ENCODE measurements around the gene CRYBB2.
"Not testable (repeated sequence)": the region's sequence is repeated elsewhere in the genome, so short reads cannot be mapped to it uniquely, and the experiment has no call there.

CRYBB2 gene

DNA sequence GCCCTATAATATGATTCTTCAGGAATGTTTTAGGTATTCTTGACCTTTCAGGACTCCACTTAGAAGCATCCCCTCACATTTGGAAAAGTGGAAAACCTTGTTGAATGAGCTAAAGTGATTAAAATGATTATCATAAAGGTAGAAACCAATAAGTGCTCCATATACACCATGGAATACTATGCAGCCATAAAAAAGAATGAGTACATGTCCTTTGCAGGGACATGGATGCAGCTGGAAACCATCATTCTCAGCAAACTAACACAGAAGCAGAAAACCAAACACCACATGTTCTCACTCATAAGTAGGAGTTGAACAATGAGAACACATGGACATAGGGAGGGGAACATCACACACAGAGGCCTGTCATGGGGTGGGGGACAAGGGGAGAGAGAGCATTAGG, 14.3 kb downstream of the CRYBB2 start:
- not testable (repeated sequence) for H3K4me1 ChIP-seq (ENCODE audit: control insufficient read depth, insufficient read depth, low read length, poor library complexity, severe bottlenecking); H3K27ac ChIP-seq (ENCODE audit: low read depth, low read length, severe bottlenecking); H3K9me3 ChIP-seq (ENCODE audit: control insufficient read depth, low read length); H3K36me3 ChIP-seq (ENCODE audit: control insufficient read depth, insufficient read depth, low read length); H3K4me3 ChIP-seq (ENCODE audit: extremely low read depth, insufficient read depth, low read length, poor library complexity, severe bottlenecking)

DNA sequence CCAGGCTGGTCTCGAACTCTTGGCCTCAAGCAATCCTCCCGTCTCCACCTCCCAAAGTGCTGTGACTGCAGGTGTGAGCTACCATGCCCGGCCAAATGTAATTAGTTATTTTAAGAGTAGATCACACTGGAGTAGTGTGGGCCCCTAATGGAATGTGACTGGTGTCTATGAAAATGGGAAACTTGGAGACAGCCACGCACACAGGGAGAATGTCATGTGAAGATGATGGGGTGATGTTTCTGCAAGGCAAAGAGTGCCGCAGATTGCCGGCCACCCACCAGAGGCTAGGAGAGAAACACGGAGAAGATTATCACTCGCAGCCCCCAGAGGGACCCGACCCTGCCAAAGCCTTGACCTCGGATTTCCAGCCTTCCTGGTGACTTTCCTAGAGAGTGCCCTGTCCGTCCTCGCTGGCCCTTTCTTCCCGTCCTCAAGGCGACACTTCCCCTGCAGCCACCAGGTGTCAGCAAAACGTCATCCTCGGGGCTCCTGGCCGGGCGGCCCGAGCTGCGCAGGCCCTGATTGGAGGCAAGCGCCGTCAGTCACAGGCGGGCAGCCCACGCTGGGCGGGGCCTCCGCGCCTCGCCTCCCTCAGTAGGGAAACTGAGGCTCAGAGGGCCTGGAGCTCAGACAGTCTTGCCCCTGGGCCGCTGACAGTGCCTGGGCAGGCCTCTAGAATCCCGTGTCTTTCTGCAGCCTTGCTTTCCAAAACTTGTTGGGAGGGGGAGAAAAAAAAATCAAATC, 16.3 kb downstream of the CRYBB2 start:
- H3K36me3 ChIP-seq (ENCODE audit: control insufficient read depth, insufficient read depth, low read length): no peaks in the 10 kb centered on the region
- WGBS, 2 experiments (ENCODE audit: insufficient coverage in 2 of 2): 11 to 16% methylated on average over 19 to 26 of the region's 30 CpGs
- no peaks in the 10 kb centered on the region for H3K4me1 ChIP-seq (ENCODE audit: control insufficient read depth, insufficient read depth, low read length, poor library complexity, severe bottlenecking)
- no peak overlapping the region for H3K4me3 ChIP-seq (ENCODE audit: extremely low read depth, insufficient read depth, low read length, poor library complexity, severe bottlenecking)
- H3K9me3 ChIP-seq (ENCODE audit: control insufficient read depth, low read length): no peaks in the 10 kb centered on the region
- no peak overlapping the region for H3K27ac ChIP-seq (ENCODE audit: low read depth, low read length, severe bottlenecking)

DNA sequence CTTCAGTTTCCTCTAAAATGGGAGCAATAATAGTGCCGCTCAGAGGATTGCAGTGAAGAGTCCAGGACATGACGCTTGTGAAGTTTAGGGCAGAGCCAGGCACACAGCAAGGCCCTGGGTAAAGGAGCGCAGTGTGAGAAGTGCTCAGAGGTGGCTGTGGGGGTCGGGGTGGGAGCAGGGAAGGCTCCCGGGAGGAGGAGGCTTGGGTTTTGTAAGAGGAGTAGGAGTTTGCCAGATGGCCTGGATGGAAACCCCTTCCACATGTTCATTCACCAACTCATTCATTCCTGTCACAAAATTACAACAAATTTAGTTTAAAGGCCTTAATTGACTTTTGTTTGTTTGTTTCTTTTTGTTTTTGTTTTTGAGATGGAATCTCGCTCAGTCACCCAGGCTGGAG, 17.0 kb downstream of the CRYBB2 start:
- WGBS, 2 experiments (ENCODE audit: insufficient coverage in 2 of 2): 92 to 100% methylated on average over 2 to 4 of the region's 6 CpGs
- no peaks in the 10 kb centered on the region for H3K4me1 ChIP-seq (ENCODE audit: control insufficient read depth, insufficient read depth, low read length, poor library complexity, severe bottlenecking)
- no peak overlapping the region for H3K4me3 ChIP-seq (ENCODE audit: extremely low read depth, insufficient read depth, low read length, poor library complexity, severe bottlenecking)
- no peaks in the 10 kb centered on the region for H3K36me3 ChIP-seq (ENCODE audit: control insufficient read depth, insufficient read depth, low read length)
- no peaks in the 10 kb centered on the region for H3K9me3 ChIP-seq (ENCODE audit: control insufficient read depth, low read length)
- H3K27ac ChIP-seq (ENCODE audit: low read depth, low read length, severe bottlenecking): no peak overlapping the region

DNA sequence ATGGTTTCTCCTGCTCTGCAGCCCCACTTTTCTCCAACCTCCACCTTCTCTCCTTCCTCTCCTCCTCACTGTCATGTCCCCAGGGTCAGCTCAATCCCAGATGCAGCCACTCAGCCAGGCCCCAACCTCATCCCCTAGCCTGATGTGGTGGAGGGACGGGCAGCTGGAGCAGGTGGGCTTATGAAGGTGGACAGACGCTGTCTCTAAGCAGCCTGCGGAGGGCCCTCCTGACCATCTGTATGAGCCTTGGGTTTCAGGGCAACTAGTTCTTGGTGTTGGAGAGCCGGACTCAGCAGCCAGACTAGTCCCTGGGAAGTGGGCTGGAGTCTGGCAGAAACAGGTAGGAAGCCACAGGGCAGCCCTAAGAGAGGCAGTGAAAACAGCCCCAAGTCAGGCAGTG, 18.1 kb downstream of the CRYBB2 start:
- H3K36me3 ChIP-seq (ENCODE audit: control insufficient read depth, insufficient read depth, low read length): no peaks in the 10 kb centered on the region

DNA sequence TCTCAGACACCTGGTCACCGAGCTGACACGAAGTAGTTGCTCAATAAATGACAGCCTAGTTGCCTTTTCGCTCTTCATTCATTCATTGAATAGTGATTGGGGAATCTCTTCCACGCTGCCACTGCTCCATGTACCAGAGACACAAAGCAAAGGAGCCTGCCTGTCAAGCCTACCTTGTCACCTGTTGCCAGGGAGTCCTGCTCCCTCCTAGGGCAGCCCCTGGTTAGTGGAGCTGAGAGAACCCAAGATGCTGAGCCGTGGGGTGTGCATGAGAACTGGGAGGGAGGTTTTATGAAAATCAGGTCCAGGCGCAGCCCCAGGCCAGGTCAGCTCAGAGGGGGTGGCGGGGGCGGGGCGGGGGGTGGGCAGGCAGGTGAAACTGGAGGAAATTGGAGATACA, 18.6 kb downstream of the CRYBB2 start:
- not testable (repeated sequence) for H3K9me3 ChIP-seq (ENCODE audit: control insufficient read depth, low read length); H3K4me1 ChIP-seq (ENCODE audit: control insufficient read depth, insufficient read depth, low read length, poor library complexity, severe bottlenecking); H3K4me3 ChIP-seq (ENCODE audit: extremely low read depth, insufficient read depth, low read length, poor library complexity, severe bottlenecking); H3K36me3 ChIP-seq (ENCODE audit: control insufficient read depth, insufficient read depth, low read length); H3K27ac ChIP-seq (ENCODE audit: low read depth, low read length, severe bottlenecking)
- 83% methylated on average over 1 of the region's 9 CpGs; no CpG with 5 or more reads in 1 of the 2 experiments for WGBS, 2 experiments (ENCODE audit: insufficient coverage in 2 of 2)

More for the DNA sequence above, 18.1 kb downstream of the CRYBB2 start:
- Histone ChIP-seq H3K27ac (ENCODE audit: low read depth, low read length, severe bottlenecking) (no peak overlapping the region), H3K4me3 (ENCODE audit: extremely low read depth, insufficient read depth, low read length, poor library complexity, severe bottlenecking) (no peak overlapping the region), H3K4me1 (ENCODE audit: control insufficient read depth, insufficient read depth, low read length, poor library complexity, severe bottlenecking) (no peaks in the 10 kb centered on the region), H3K9me3 (ENCODE audit: control insufficient read depth, low read length) (no peaks in the 10 kb centered on the region)
- WGBS, 2 experiments (ENCODE audit: insufficient coverage in 2 of 2): 69 to 81% methylated on average over 3 to 4 of the region's 4 CpGs

DNA sequence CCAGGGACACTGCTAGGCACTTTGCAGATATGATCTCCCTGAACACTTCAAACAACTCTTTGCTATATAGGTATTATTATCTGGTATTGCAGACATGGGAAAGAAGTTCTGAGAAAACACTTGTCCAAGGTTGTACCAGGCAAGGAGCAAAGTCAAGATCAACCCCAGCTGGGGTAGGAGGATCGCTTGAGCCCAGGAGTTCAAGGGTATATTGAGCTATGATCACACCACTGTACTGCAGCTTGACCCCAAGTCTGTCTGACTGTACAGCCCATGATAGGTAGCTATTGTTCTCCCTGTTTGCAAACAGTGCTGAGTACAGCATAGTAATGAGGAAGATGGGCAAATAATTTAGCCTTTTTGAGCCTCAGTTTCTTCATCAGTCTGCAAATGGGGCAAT, 35.7 kb downstream of the CRYBB2 start:
- not testable (repeated sequence) for H3K4me1 ChIP-seq (ENCODE audit: control insufficient read depth, insufficient read depth, low read length, poor library complexity, severe bottlenecking); H3K27ac ChIP-seq (ENCODE audit: low read depth, low read length, severe bottlenecking); H3K4me3 ChIP-seq (ENCODE audit: extremely low read depth, insufficient read depth, low read length, poor library complexity, severe bottlenecking); H3K9me3 ChIP-seq (ENCODE audit: control insufficient read depth, low read length); H3K36me3 ChIP-seq (ENCODE audit: control insufficient read depth, insufficient read depth, low read length)
- WGBS, 2 experiments (ENCODE audit: insufficient coverage in 2 of 2): 83 to 86% methylated on average over 1 of the region's 1 CpG

DNA sequence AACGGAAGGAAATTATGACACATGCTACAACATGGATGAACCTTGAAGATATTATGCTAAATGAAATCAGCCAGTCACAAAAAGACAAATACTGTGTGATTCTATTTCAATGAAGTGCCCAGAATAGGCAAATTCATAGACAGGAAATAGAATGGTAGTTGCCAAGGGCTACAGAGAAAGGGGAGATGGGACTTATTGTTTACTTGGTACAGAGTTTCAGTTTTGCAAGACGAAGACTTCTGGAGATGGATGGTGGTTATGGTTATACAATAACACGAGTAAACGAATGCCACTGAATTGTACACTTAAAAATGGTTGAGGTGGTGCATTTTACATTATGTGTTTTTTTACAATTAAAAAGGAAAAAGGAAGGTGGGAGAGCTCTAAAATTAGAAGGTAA, 48.1 kb downstream of the CRYBB2 start:
- H3K4me3 ChIP-seq (ENCODE audit: extremely low read depth, insufficient read depth, low read length, poor library complexity, severe bottlenecking); H3K4me1 ChIP-seq (ENCODE audit: control insufficient read depth, insufficient read depth, low read length, poor library complexity, severe bottlenecking); H3K27ac ChIP-seq (ENCODE audit: low read depth, low read length, severe bottlenecking); H3K36me3 ChIP-seq (ENCODE audit: control insufficient read depth, insufficient read depth, low read length); H3K9me3 ChIP-seq (ENCODE audit: control insufficient read depth, low read length): not testable (repeated sequence)
- 92 to 100% methylated on average over 3 of the region's 4 CpGs for WGBS, 2 experiments (ENCODE audit: insufficient coverage in 2 of 2)

DNA sequence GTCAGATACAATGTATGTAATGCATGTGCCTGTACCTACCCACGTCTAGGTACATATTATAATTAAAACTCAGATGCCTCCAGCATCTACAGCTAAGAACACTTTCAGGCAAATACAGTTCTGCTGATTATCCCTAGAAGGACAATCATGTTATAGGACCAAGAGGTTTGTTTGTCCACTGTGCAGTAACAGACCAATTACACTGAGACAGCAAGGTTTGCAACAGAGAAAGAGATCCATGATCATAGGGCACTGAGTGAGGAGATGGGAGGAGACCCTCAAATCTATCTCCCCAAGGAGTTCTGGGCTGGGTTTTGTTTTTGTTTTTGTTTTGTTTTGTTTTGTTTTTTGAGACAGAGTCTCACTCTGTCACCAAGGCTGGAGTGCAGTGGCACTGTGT, 49.5 kb downstream of the CRYBB2 start:
- not testable (repeated sequence) for H3K36me3 ChIP-seq (ENCODE audit: control insufficient read depth, insufficient read depth, low read length); H3K9me3 ChIP-seq (ENCODE audit: control insufficient read depth, low read length); H3K4me3 ChIP-seq (ENCODE audit: extremely low read depth, insufficient read depth, low read length, poor library complexity, severe bottlenecking); H3K4me1 ChIP-seq (ENCODE audit: control insufficient read depth, insufficient read depth, low read length, poor library complexity, severe bottlenecking); H3K27ac ChIP-seq (ENCODE audit: low read depth, low read length, severe bottlenecking)
- no CpG with 5 or more reads among the region's 1 CpG for WGBS, 2 experiments (ENCODE audit: insufficient coverage in 2 of 2)

DNA sequence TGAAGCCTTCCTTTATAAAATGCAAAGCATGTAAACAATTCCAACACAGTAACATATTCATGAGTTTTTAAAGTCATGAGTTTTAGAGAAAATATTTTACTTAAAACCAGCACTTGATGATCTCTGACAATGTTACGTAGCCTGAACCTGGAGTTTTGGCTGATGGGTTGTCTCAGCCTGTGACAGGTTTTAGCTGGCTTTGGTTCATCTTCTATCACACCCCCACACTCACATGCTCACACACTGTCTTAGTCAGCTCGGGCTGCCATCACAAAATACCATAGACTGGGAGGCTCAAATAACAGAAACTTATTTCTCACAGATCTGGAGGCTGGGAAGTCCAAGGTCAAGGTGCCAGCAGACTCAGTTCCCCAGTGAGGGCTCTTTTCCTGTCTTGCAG, 50.6 kb downstream of the CRYBB2 start:
- not testable (repeated sequence) for H3K9me3 ChIP-seq (ENCODE audit: control insufficient read depth, low read length); H3K27ac ChIP-seq (ENCODE audit: low read depth, low read length, severe bottlenecking); H3K4me3 ChIP-seq (ENCODE audit: extremely low read depth, insufficient read depth, low read length, poor library complexity, severe bottlenecking); H3K4me1 ChIP-seq (ENCODE audit: control insufficient read depth, insufficient read depth, low read length, poor library complexity, severe bottlenecking); H3K36me3 ChIP-seq (ENCODE audit: control insufficient read depth, insufficient read depth, low read length)
- no CpG with 5 or more reads among the region's 2 CpGs for WGBS, 2 experiments (ENCODE audit: insufficient coverage in 2 of 2)

DNA sequence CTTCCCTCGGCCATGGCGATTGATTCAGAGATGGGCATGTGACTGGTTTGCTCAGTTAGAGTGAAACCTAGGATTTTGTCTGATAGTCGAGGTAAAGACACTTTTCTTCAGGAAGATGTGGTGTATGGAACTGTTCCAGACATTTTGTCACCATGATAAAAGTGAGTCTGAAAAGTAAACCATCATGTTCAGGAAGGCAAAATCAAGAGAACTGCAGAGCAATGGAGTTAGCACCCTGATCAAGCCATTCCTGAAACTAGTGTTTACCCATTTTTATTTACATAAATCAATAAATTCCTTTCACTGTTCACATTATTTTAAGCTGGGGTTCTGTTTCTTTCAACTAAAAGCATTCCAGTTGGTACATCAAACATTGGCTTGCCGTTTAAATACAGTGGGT, 53.8 kb downstream of the CRYBB2 start:
- not testable (repeated sequence) for H3K4me1 ChIP-seq (ENCODE audit: control insufficient read depth, insufficient read depth, low read length, poor library complexity, severe bottlenecking); H3K4me3 ChIP-seq (ENCODE audit: extremely low read depth, insufficient read depth, low read length, poor library complexity, severe bottlenecking); H3K27ac ChIP-seq (ENCODE audit: low read depth, low read length, severe bottlenecking); H3K9me3 ChIP-seq (ENCODE audit: control insufficient read depth, low read length); H3K36me3 ChIP-seq (ENCODE audit: control insufficient read depth, insufficient read depth, low read length)
- 73 to 85% methylated on average over 3 of the region's 4 CpGs for WGBS, 2 experiments (ENCODE audit: insufficient coverage in 2 of 2)

DNA sequence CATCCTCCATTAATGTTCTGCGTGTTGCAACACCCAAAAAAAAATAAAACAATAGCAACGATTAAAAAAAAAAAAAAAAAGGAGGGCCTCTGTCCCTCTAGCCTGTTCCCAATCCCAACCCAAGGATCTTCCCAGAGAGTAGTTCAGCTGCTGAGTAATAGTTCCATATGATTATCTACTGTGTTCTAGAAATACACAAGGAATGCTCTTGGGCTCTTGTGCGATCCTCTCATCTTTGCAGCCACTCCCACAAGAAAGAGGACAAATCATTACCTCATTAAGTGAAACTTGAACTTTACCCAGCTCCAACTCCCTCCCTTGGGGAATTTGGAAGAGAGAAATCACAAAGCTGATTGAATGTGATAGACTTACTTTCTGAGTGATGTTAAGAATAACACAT, 54.5 kb downstream of the CRYBB2 start:
- H3K4me1 ChIP-seq (ENCODE audit: control insufficient read depth, insufficient read depth, low read length, poor library complexity, severe bottlenecking); H3K36me3 ChIP-seq (ENCODE audit: control insufficient read depth, insufficient read depth, low read length); H3K27ac ChIP-seq (ENCODE audit: low read depth, low read length, severe bottlenecking); H3K9me3 ChIP-seq (ENCODE audit: control insufficient read depth, low read length); H3K4me3 ChIP-seq (ENCODE audit: extremely low read depth, insufficient read depth, low read length, poor library complexity, severe bottlenecking): not testable (repeated sequence)
- 100% methylated on average over 2 of the region's 3 CpGs; no CpG with 5 or more reads in 1 of the 2 experiments for WGBS, 2 experiments (ENCODE audit: insufficient coverage in 2 of 2)
